Frontal cortex (tissue), 4 donors: ENCODE data around the gene CCDC107. TPM values are rescaled to one million over a fixed set of nuclear protein-coding genes. Genes with fewer than 3 reads are reported as not detected.

Source experiments
- DNase-seq, 2 donors: peaks; one replicate each; pipeline ENCODE4 v3.0.0; 2012; ENCODE audit warnings: low spot score in 2 of 2
- FAIRE-seq: peaks from 2 replicates; lab custom pipeline; 2012; peaks lifted over from hg19 to GRCh38; lab: Jason Lieb, UNC
- small RNA-seq: library from RNA; depleted of rRNA; stranded (forward); fragments of <200 nt; gene quantifications from one replicate; pipeline ENCODE3, GENCODE V24; 2014
- total RNA-seq: library from RNA; depleted of rRNA; stranded (reverse); fragments of >200 nt; gene quantifications from one replicate; pipeline ENCODE4 v1.2.3, GENCODE V29; 2014
- donor health status: control.
- donor health status: control.
- donor health status: control.

Gene CCDC107
- total RNA-seq, 1 donor from 2014 or later, result 10.6 TPM

DNA sequence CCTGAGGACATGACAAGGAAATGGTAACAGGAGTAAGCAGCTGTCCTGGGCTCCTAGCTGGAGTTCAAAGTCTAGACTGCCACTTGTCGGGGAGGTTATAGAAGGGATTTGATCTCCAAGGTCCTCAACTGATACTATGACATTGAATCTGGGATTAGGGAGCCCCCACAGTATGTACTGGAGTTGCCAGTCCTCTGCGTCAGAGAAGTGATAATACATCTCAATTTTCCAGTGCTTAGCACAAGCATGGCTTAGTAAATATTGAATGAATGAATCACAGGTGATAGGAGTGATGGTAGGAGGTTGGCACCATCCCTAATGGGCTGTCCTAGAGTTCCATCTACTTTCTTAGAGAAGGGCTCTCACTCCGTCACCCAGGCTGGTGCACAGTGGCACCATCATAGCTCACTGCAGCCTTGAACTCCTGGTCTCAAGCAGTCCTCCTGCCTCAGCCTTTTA is 37.9 kb downstream of the CCDC107 start:
- no peak for FAIRE-seq

GRCh38 chr9:35696520-35697215 is 38.6 kb downstream of the CCDC107 start:
- DNase-seq (peak in 1 of 2 donors; percentile 68), FAIRE-seq (no peak)

More for the DNA sequence above, 37.9 kb downstream of the CCDC107 start:
- DNase-seq, result no peak

GRCh38 chr9:35697486-35697885 is 39.4 kb downstream of the CCDC107 start:
- FAIRE-seq (no peak), DNase-seq (no peak)

DNA sequence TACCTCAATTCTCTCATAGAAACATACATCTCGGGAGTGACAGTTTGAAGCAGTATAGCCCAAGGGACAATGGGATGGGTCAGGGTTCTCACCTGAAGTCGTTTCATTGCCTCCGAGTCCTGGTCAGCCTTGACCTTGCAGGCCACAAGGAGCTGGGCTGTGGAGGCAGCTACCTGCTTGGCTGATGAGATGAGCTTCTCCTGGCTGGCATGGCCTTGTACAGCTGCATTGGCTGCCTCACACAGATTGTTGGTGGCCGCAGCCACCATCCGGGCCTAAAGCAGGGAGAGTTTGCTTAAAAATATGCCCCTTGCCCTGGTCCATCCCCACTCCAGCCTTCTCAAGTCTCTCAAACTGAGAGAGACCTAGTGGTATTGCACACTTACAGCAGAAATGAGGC is 40.1 kb downstream of the CCDC107 start:
- DNase-seq (no peak), FAIRE-seq (no peak)

- FAIRE-seq (no peak), DNase-seq (no peak)
These were observed 41.9 kb downstream of the CCDC107 start for GRCh38 chr9:35700031-35700430.

DNA sequence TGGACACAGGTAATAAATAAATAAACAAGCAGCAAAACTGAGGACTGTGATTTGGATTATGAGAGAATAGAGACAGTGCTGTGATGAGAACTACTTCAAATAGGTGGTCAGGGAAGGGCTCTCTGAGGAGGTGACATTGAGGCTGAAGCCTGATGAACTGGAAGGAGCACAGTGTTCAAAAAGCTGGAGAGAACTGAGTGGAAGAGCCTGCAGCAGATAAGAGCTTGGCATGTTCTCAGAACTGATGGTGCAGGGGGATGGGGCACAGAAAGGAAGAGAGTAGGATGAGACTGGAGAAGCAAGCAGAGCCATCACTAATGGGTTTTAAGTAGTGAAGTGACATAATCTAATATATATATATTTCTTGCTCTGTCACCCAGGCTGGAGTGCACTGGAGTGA is 42.9 kb downstream of the CCDC107 start:
- no peak for DNase-seq
- FAIRE-seq, result no peak

DNA sequence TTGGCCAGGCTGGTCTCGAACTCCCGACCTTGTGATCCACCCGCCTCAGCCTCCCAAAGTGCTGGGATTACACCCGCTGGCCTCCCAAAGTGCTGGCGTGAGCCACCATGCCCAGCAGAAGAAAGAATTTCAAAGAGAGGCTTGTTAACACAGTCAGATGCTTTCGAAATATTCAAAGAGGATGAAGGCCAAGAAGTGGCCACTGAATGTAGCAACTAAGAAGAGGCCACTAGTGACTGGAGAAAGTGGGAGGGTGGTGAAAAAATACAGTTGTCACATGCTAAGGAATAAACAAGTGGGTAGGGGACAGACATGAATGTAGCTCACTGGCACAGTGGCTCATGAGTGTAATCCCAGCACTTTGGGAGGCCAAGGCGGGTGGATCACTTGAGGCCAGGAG is 44.6 kb downstream of the CCDC107 start:
- FAIRE-seq (no peak), DNase-seq (no peak)

- FAIRE-seq (no peak), DNase-seq (no peak)
These were observed 46.0 kb downstream of the CCDC107 start for GRCh38 chr9:35703906-35704672.

DNA sequence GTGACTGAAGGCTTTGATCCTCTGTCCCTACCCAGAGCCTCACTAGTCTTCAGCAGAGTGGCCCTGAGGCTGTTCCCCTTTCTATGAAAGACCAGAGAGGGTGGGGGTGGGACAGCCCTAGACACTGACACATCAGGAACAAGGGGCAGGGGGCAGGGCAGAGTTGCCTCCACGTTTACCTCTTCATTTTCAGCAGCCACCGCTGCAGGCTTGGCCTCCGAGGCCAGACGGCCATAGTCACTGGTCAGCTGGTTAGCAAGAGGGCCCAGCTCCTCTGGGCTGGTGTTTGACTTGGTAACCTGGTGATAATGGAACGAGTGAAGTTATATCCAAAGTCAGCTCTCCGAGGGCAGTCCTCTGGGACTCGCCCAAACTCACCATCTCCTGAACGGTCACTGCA is 47.3 kb downstream of the CCDC107 start:
- FAIRE-seq, result no peak

GRCh38 chr9:35705836-35706430 is 47.8 kb downstream of the CCDC107 start:
- FAIRE-seq (no peak), DNase-seq (no peak)

More for the DNA sequence above, 47.3 kb downstream of the CCDC107 start:
- DNase-seq, result no peak

DNA sequence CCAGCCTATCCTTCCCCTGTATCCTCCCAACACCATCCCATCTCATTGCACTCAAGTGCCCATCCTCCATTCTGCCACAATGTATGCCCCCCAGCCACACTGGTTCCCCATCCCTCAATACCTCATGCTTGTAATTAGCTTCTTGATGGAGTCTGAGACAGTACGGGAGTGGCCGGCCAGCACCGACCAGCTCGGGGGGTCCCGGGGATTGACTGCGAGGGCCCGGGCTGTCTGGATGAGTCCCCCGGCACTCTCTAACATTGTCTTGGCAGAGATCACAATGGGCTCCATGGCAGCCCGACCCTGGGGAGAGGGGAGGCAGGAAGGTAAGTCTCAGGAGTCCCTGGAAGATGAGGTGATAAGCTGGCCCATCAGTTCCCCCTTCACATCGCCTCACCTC is 48.9 kb downstream of the CCDC107 start:
- DNase-seq, result no peak

GRCh38 chr9:35708146-35708545 is 50.1 kb downstream of the CCDC107 start:
- no peak for FAIRE-seq
- no peak for DNase-seq

More for the DNA sequence above, 48.9 kb downstream of the CCDC107 start:
- no peak for FAIRE-seq

- FAIRE-seq, result no peak
- no peak for DNase-seq
These were observed 52.9 kb downstream of the CCDC107 start for GRCh38 chr9:35710818-35711500.

Small RNAs within 50 kb of the gene (small RNA-seq; reads per million reads assigned to genes)
- gene RMRP, result not detected
- not detected for gene RN7SL22P

Other genes starting within 250 kb of the CCDC107 start
- 50.5 TPM for gene RUSC2, start 168.2 kb upstream of the CCDC107 start, total RNA-seq
- 12.2 TPM for gene TESK1, start 53.0 kb upstream of the CCDC107 start, total RNA-seq
- gene CD72, start 39.9 kb upstream of the CCDC107 start, total RNA-seq, result 0.41 TPM
- gene SIT1, start 7.4 kb upstream of the CCDC107 start, total RNA-seq, result not detected
- gene RMRP, start 273 bp upstream of the CCDC107 start, total RNA-seq, result 133,388 TPM
- 0.41 TPM for gene ARHGEF39, start 6.9 kb downstream of the CCDC107 start, total RNA-seq
- gene CA9, start 15.6 kb downstream of the CCDC107 start, total RNA-seq, result 0.82 TPM
- gene TPM2, start 31.6 kb downstream of the CCDC107 start, total RNA-seq, result 11.0 TPM
- 16.3 TPM for gene TLN1, start 73.9 kb downstream of the CCDC107 start, total RNA-seq
- gene CREB3, start 74.4 kb downstream of the CCDC107 start, total RNA-seq, result 30.6 TPM
- gene GBA2, start 90.9 kb downstream of the CCDC107 start, total RNA-seq, result 48.9 TPM
- gene RGP1, start 91.0 kb downstream of the CCDC107 start, total RNA-seq, result 10.2 TPM
- 0.41 TPM for gene MSMP, start 96.0 kb downstream of the CCDC107 start, total RNA-seq
- gene NPR2, start 133.3 kb downstream of the CCDC107 start, total RNA-seq, result 11.0 TPM
- 2.9 TPM for gene SPAG8, start 154.0 kb downstream of the CCDC107 start, total RNA-seq
- gene HINT2, start 156.8 kb downstream of the CCDC107 start, total RNA-seq, result 9.0 TPM
- not detected for gene FAM221B, start 170.4 kb downstream of the CCDC107 start, total RNA-seq
- gene TMEM8B, start 170.9 kb downstream of the CCDC107 start, total RNA-seq, result 4.1 TPM
- not detected for gene OR13J1, start 212.1 kb downstream of the CCDC107 start, total RNA-seq
- 0.82 TPM for gene HRCT1, start 247.9 kb downstream of the CCDC107 start, total RNA-seq